Keratinocyte (primary cell): ENCODE measurements around the gene TMEM59L. TPM values are rescaled to one million over a fixed set of nuclear protein-coding genes. Genes with fewer than 3 reads are reported as not detected.

Experiments
- DNase-seq: peaks from one replicate; pipeline ENCODE4 v3.0.0-alpha.2; 2011; ENCODE audit warnings: low read depth, missing footprints, low spot score
- FAIRE-seq: peaks from 2 replicates; lab custom pipeline; 2011; peaks lifted over from hg19 to GRCh38; lab: Jason Lieb, UNC
- H2AFZ ChIP-seq: 2 replicates; pipeline ENCODE4 v1.6.0; 2012; ENCODE audit warnings: low read length, control low read depth, inconsistent platforms; ENCODE audit not compliant: control insufficient read depth
- H3K27ac ChIP-seq: 2 replicates; pipeline ENCODE4 v1.5.1; 2011; ENCODE audit warnings: low read length; ENCODE audit not compliant: control insufficient read depth, insufficient read depth
- H3K27me3 ChIP-seq: 3 replicates; pipeline ENCODE4 v1.6.0; 2011; ENCODE audit warnings: low read length; ENCODE audit not compliant: control insufficient read depth, insufficient read depth; ENCODE audit errors: extremely low read depth
- H3K36me3 ChIP-seq, 2 experiments: 2 replicates in 1 of 2; 3 replicates in 1 of 2; pipeline ENCODE4 v1.5.1; 2011; ENCODE audit warnings: low read length in 2 of 2, mild to moderate bottlenecking in 1 of 2; ENCODE audit not compliant: control insufficient read depth in 2 of 2, insufficient read depth in 2 of 2; ENCODE audit errors: extremely low read depth in 1 of 2
- H3K4me1 ChIP-seq: 3 replicates; pipeline ENCODE4 v1.5.1; 2011; ENCODE audit warnings: low read length; ENCODE audit not compliant: control insufficient read depth, insufficient read depth; ENCODE audit errors: extremely low read depth
- H3K4me2 ChIP-seq: 3 replicates; pipeline ENCODE4 v1.6.0; 2011; ENCODE audit warnings: low read depth, low read length; ENCODE audit not compliant: control insufficient read depth, insufficient read depth; ENCODE audit errors: extremely low read depth
- H3K4me3 ChIP-seq, 3 experiments: fragments of 200-600 bp in 1 of 3; sonication (generic) in 1 of 3; 2 replicates in 2 of 3; 3 replicates in 1 of 3; pipeline ENCODE4 v1.5.1; 2011 to 2016; ENCODE audit warnings: low read length in 3 of 3, mild to moderate bottlenecking in 3 of 3, control low read depth in 2 of 3, inconsistent platforms in 1 of 3, low read depth in 1 of 3, mixed read lengths in 1 of 3, mixed run types in 1 of 3, moderate library complexity in 1 of 3; ENCODE audit not compliant: control insufficient read depth in 2 of 3, insufficient read depth in 2 of 3; ENCODE audit errors: extremely low read depth in 1 of 3
- H3K79me2 ChIP-seq: 2 replicates; pipeline ENCODE4 v1.6.0; 2012; ENCODE audit warnings: low read length; ENCODE audit not compliant: control insufficient read depth, insufficient read depth
- H3K9ac ChIP-seq: 3 replicates; pipeline ENCODE4 v1.6.0; 2011; ENCODE audit warnings: low read length; ENCODE audit not compliant: control insufficient read depth, insufficient read depth; ENCODE audit errors: extremely low read depth
- H3K9me1 ChIP-seq: 3 replicates; pipeline ENCODE4 v1.6.0; 2011; ENCODE audit warnings: low read length; ENCODE audit not compliant: control insufficient read depth, insufficient read depth; ENCODE audit errors: extremely low read depth
- H3K9me3 ChIP-seq: 2 replicates; pipeline ENCODE4 v1.5.1; 2012; ENCODE audit warnings: low read depth, low read length; ENCODE audit not compliant: control insufficient read depth
- H4K20me1 ChIP-seq: 3 replicates; pipeline ENCODE4 v1.6.0; 2011; ENCODE audit warnings: low read length; ENCODE audit not compliant: control insufficient read depth, insufficient read depth; ENCODE audit errors: extremely low read depth
- EZH2 ChIP-seq: IDR thresholded peaks from one replicate; pipeline ENCODE4 v1.6.1; 2012; ENCODE audit warnings: inconsistent platforms, mild to moderate bottlenecking, low read length, moderate library complexity
- dilution Hi-C: fragments of 300-500 bp; cut with MboI; formaldehyde crosslinking; loops from one replicate; pipeline ENCODE4 v1.7.0; 2020; ENCODE audit warnings: low sequenced_read_pairs; ENCODE audit not compliant: extremely low pct_ligation_motif_present
- polyA plus RNA-seq, 5 experiments: library from polyadenylated mRNA; depleted of rRNA in 3 of 5; stranded (reverse) in 3 of 5; stranded (forward) in 1 of 5; unstranded in 1 of 5; fragments of >200 nt; gene quantifications; 1 replicate in 1 of 5; 2 replicates in 3 of 5; 3 replicates in 1 of 5; pipeline versions ENCODE4 v1.2.1 to v1.2.3, GENCODE V29; 2011 to 2012; ENCODE audit warnings: missing spikeins in 2 of 5, low read depth in 1 of 5, low replicate concordance in 1 of 5
- TF ChIP-seq, protein P1 (sequence below), 3 experiments: IDR thresholded peaks in 1 of 3; conservative IDR thresholded peaks in 1 of 3; optimal IDR thresholded peaks in 1 of 3; 2 replicates in 2 of 3; 3 replicates in 1 of 3; pipeline versions ENCODE3 to v1.5.1; 2011; ENCODE audit warnings: low read length in 3 of 3, mild to moderate bottlenecking in 3 of 3, moderate library complexity in 2 of 3, control low read depth in 1 of 3, inconsistent platforms in 1 of 3; ENCODE audit not compliant: insufficient read depth in 2 of 3; ENCODE audit errors: extremely low read depth in 1 of 3

TMEM59L gene
- polyA plus RNA-seq, 1 donor (not counting 4 experiments of a cell fraction or from before 2014, with no cell fraction given), result not detected

DNA sequence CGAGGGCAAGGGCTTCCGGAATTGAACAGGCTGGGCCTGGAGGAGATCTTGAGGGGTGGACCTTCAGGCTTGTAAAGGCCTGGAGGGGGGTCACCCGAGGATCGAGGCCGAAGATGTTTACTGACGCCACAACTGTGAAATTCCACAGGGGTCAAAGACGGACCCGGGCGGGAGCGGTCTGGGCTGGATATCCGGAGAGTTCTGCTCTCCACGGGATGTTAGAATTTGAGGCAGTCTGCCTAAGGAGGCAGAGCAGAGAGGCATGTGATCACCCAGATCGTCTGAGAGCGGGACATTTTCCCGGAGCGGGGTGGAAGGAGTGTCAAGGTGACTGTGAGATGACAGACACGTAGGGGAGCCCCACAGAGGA is 37.3 kb downstream of the TMEM59L start:
- Histone ChIP-seq H3K27me3 (no peaks in the 10 kb centered on the region), H3K4me2 (no peak overlapping the region), H4K20me1 (no peaks in the 10 kb centered on the region), H3K27ac (no peak overlapping the region), H3K9me3 (no peaks in the 10 kb centered on the region), H3K79me2 (no peaks in the 10 kb centered on the region), H3K9ac (no peak overlapping the region), H3K36me3 (no peaks in the 10 kb centered on the region), H3K4me1 (peaks cover 3% of the 10 kb centered on the region), H3K4me3 (no peak overlapping the region), H3K9me1 (no peaks in the 10 kb centered on the region), H2AFZ (no peak overlapping the region)
- DNase-seq (no peak), FAIRE-seq (no peak)
- dilution Hi-C loops, result no loop called here
- TF ChIP-seq, protein P1, sequence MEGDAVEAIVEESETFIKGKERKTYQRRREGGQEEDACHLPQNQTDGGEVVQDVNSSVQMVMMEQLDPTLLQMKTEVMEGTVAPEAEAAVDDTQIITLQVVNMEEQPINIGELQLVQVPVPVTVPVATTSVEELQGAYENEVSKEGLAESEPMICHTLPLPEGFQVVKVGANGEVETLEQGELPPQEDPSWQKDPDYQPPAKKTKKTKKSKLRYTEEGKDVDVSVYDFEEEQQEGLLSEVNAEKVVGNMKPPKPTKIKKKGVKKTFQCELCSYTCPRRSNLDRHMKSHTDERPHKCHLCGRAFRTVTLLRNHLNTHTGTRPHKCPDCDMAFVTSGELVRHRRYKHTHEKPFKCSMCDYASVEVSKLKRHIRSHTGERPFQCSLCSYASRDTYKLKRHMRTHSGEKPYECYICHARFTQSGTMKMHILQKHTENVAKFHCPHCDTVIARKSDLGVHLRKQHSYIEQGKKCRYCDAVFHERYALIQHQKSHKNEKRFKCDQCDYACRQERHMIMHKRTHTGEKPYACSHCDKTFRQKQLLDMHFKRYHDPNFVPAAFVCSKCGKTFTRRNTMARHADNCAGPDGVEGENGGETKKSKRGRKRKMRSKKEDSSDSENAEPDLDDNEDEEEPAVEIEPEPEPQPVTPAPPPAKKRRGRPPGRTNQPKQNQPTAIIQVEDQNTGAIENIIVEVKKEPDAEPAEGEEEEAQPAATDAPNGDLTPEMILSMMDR (optimal IDR thresholded peaks at IDR 0.05 in 1 of 3, IDR thresholded peaks at IDR 0.05 in 1 of 3, conservative IDR thresholded peaks at IDR 0.05 in 1 of 3; ENCODE audit: extremely low read depth in 1 of 3, insufficient read depth in 2 of 3, low read length in 3 of 3), result no peak
- TF ChIP-seq EZH2, result no peak

GRCh38 chr19:18650468-18651041 is 37.9 kb downstream of the TMEM59L start:
- TF ChIP-seq, protein P1 (optimal IDR thresholded peaks at IDR 0.05 in 1 of 3, IDR thresholded peaks at IDR 0.05 in 1 of 3, conservative IDR thresholded peaks at IDR 0.05 in 1 of 3; ENCODE audit: extremely low read depth in 1 of 3, insufficient read depth in 2 of 3, low read length in 3 of 3), result no peak
- no peak for TF ChIP-seq EZH2
- dilution Hi-C loops, result no loop called here
- DNase-seq, result no peak
- no peak for FAIRE-seq
- Histone ChIP-seq H3K4me3 (no peak overlapping the region), H3K36me3 (no peaks in the 10 kb centered on the region), H2AFZ (no peak overlapping the region), H3K4me1 (peaks cover 3% of the 10 kb centered on the region), H3K27me3 (no peaks in the 10 kb centered on the region), H3K9me1 (no peaks in the 10 kb centered on the region), H3K4me2 (no peak overlapping the region), H3K9me3 (no peaks in the 10 kb centered on the region), H3K27ac (no peak overlapping the region), H3K9ac (no peak overlapping the region), H3K79me2 (no peaks in the 10 kb centered on the region), H4K20me1 (no peaks in the 10 kb centered on the region)
